Glomerular visceral epithelial cell (primary cell): ENCODE measurements around the gene GATM.
"Not testable (repeated sequence)": the region's sequence is repeated elsewhere in the genome, so short reads cannot be mapped to it uniquely, and the experiment has no call there.

ENCODE experiments used
- DNase-seq: peaks from one replicate; pipeline ENCODE4 v3.0.0-alpha.2; 2016; ENCODE audit errors: extremely low spot score

Gene GATM

DNA sequence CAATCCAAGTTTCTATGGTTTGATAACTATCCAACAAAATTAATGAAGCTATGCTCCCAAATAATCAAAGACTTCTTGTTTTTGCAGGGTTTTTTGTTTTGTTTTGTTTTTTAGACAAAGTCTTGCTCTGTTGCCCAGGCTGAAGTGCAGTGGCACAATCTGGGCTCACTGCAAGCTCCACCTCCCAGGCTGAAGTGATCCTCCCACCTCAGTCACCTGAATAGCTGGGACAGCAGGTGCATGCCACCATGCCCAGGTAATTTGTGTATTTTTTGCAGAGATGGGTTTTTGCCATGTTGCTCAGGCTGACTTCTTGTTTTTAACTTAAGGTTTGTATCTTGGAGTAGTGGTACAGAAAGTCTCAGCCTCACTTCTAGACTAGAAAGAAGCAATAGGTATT is 11.0 kb upstream of the GATM start:
- no peak for DNase-seq

DNA sequence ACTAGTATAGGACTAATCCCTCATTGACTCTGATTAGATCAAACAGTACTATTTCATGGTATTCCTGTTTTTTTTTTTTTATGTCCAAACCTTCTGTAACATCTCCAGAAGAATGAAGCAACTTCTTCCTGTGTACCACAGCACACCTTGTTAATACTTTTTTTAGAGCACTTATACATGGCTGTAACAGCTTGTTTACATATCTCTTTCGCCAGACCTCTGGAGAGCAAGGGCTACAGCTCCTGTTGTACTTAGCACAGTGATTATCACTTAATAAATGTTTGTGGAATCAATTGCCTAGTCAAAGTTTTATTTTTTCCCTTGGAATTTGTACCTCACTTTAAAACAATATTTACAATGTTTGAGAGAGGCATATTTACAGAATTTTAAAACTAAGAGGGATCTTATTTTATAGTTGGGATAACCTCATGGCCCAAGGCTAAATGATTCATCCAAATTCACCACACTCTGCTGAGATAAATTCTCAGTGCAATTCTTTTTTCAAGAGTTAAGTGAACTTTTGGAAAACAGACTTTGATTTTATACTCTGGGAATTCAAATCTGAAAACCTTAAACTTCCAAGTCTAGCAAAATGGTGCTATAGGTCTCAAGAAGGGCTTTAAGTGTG is 9.2 kb upstream of the GATM start:
- DNase-seq: no peak

- DNase-seq: no peak
These were observed 8.6 kb upstream of the GATM start for GRCh38 chr15:45386974-45387373.

- no peak for DNase-seq
These were observed 8.1 kb upstream of the GATM start for GRCh38 chr15:45386420-45386819.

- DNase-seq: no peak
These were observed 7.2 kb upstream of the GATM start for GRCh38 chr15:45385590-45385989.

DNA sequence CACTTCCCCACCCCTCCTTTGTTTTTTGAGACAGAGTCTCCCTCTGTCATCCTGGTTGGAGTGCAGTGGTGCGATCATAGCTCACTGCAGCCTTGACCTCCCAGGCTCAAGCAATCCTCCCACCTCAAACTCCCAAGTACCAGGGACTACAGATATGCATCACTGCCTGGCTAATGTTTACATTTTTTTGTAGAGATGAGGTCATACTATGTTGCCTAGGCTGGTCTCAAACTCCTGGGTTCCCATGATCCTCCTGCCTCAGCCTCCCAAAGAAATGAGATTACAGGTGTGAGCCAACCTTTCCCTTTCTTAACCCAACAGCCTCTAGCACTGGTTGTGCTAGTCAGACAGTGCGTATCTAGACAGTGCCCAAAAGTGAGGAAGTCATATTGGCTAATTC is 6.4 kb upstream of the GATM start:
- peak; percentile 15 for DNase-seq

- DNase-seq: no peak
These were observed 544 bp upstream of the GATM start for GRCh38 chr15:45378913-45379262.

- no peak for DNase-seq
These were observed 665 bp downstream of the GATM start for GRCh38 chr15:45377609-45378148.

DNA sequence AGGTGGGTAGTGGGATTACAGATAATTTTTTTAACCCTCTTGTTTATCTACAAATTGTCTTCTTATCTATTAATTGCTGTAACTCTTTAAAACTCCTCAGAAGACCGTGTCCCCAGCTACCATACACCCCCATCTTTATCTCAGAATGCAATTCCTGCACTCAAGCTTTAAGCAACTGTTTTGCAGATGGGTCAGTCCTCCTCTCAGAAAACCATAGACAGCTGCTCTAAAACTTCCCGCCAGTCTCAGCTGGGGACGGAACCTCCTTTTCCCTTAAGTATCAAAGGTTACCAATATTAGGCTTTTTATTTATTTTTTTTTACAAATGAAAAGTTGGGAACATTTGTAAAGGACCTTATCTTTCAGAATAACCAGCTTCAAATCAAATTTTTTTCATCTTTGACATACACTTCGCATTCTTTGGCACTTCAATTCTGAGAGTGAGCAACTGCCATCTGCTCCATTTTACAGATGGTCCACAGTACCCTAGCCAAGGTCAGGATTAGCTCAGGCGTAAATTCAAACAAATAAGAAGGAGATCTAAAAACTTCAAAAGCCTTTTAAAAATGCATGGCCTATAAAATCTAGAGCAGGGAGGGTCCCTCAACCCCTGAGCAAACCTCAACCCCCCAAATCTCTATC is 1.3 kb downstream of the GATM start:
- no peak for DNase-seq

DNA sequence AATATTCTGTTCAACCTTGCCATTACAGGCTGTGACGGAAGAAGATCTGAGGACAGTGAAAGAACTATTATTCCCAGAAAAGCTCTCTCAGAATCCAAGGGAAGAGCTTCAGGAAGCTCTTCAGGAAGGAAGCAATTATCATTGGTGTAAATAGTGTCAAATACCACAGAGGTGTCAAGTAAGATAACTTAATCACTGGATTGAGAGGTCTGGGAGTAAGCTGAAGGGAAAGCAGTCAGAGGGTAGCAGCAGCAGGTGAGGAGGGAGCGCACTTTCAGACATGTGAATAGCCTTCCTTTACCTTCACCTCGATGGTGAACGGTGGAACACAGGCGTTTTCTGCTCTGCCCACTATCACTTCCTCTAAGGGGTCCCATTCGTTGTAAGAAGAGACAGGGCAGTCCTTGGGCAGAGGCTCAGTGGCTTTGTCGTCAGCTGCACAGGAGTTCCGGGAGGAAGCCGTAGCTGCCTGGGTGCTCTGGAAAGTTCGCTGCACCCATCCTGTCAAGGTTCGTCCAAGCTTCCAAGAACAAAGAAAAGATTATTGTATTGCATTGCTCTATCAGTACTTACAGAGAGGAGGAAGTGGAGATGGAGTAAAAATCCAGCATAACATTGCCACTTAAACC is 1.9 kb downstream of the GATM start:
- DNase-seq: no peak

- no peak for DNase-seq
These were observed 2.5 kb downstream of the GATM start for GRCh38 chr15:45375836-45376235.

DNA sequence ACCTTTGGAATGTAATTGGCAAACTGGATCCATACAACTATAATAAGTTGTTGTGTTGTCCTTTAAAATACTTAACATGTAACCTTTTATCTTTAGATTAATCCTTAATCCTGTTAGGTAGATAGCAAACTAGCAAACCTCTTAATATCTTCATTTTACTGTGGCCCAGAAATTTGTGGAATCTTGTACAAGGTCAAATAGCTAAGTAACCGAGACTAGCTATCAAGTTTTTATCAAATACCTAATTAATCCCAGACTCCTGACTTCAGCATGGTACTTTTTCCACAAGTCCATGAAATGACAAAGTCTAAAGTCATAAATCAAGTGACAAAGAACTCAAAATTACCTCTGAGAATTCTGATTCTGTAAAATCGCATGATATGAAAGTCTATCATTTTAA is 4.4 kb downstream of the GATM start:
- no peak for DNase-seq

DNA sequence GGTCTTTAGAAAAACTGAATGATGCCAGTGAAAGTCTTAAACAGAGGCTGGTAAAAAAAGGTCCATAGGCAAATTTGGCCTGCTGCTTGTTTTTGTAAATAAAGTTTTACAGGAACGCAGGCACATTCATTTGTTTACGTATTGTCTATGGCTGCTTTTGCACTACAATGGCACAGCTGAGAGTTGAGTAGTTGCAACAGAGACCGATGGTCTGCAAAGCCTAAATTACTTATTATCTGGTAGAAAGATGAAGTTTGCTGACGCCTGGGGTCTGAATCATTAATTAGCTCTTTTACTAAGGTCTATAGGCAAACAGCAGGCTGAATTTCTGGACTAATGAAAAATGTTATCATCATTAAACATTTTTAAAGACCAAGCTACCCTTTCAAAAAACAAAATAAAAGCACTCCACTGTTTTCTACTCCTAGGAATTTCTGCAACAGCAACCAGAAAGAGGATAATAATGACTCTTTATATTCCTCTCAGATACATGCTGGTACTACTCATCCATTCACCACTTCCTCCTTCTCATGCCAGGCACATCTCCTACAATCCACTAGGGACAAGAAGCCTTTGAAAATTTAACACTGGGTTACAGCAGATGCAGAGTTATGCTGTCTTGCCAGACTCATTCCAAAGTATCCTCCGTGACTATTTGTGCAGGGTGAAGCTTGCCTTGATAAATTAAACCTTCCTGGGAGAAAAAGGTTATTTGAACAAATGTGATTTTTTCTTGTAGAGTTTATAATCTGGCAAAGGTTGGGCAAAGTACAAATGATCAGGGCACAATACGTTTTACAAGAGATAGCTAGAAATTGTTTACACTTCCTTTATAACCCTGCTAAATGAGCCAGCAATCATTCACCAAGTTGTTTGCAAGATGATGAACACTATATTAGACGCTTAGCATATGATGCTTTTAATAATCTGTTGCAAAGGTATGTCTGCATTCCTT is 6.0 kb downstream of the GATM start:
- DNase-seq: no peak

DNA sequence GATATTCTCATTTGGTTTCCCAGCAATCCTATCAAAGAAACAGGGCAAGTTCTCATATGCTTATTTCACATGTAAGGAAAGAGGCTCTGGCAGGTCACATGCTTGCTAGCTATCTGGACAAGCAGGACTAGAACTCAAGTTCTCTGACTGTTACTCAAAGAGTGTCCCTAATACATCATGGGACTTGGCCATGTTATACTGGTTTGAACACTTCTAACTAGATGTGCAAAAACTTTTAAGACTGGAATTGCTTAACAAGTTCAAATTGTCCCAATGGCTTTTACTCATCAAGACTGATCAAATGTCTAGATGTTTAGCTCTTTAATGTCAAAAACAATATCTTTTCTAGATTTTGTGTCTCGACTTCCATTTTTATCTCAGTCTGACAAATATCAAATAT is 6.8 kb downstream of the GATM start:
- no peak for DNase-seq

GRCh38 chr15:45370042-45370441 is 8.3 kb downstream of the GATM start:
- not testable (repeated sequence) for DNase-seq

DNA sequence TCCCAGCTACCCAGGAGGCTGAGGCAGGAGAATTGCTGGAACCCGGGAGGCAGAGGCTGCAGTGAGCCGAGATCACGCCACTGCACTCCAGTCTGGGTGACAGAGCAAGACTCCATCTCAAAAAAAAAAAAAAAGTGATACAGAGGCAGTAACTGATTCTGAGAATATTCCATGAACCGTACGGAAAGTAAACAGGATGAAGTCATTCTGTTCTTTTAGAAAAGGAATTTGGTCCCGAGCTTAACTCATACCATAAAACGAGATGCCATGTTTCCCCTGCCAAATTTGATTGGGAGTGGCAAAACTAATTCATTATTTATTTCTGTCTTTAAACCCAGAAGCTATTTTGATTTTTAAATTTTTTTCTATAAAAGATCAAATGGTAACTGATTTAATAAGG is 11.1 kb downstream of the GATM start:
- not testable (repeated sequence) for DNase-seq

DNA sequence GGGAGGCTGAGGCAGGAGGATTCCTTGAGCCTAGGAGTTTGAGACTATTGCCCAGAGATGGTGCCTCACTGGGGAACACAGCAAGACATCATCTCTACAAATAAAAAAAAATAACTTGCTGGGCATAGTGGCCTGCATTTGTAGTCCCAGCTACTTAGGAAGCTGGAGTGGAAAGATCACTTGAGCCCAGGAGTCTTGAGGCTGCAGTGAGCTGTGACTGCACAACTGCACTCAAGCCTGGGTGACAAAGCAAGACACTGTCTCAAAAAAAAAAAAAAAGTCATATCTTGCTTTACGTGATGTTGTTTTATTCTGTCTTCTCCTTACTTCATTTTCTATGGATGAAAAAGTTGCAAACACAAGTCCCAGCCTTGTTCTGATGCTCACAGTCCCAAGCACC is 14.1 kb downstream of the GATM start:
- DNase-seq: no peak

- no peak for DNase-seq
These were observed 14.5 kb downstream of the GATM start for GRCh38 chr15:45363801-45364200.

DNA sequence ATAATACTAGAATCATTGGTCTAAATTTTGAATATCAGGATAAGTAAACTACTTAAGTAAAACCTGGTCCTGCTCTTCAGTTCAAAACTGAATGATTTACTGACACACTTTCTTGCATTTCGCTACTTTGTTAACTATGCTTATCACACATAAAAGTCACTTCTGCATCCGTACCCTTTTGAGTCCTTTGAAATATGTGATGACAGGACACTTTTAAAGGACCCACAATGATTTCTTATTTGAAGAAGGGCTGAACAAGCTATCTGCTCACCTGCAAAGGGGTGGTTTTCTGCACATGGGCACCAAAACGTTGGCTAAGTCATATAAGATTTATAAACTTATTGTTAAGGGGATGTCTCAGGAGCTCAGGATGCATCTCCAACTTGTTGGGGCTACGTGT is 15.0 kb downstream of the GATM start:
- DNase-seq: no peak

GRCh38 chr15:45362419-45362818 is 15.9 kb downstream of the GATM start:
- DNase-seq: no peak

DNA sequence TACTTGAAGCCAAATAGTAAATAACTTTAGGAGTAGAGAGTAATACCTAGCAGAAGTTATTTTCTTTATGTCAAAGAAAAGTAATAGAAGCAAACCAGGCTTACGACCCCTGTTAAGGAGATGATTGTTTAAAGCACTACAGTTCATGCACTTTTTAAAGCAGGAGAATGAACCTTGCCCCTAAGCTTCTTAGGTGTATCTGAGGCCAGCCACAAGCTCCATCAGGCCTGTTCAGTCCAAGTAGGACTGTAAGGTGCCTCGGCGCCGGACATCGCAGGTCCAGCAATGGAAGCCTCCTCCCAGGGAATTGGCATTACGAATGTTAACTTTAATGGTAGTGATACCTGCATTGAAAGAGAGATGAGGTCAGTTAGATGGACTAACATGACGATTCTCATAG is 16.5 kb downstream of the GATM start:
- no peak for DNase-seq

DNA sequence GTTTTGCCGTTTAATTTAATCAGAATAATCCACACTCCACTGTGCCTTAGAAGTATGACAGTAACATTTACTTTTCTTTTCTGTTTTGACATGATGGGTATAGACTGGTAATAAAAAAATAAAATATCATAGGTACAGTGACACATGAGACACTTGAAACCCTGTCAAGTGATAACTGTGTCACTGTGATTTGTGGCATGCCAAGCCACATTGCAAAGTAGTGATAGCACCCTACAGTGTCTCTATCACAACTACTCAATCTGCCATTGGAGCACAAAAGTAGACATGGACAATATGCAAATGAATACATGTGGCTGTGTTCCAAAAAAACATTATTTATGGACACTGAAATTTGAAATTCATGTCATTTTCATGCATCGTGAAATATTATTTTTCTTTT is 22.5 kb downstream of the GATM start:
- DNase-seq: no peak
